IMR-90 (cell line): ENCODE data around the gene KRIT1.

Experiments
- CTCF ChIP-seq: conservative IDR thresholded peaks from 2 replicates; pipeline ENCODE4 v1.5.1; 2012; ENCODE audit warnings: mild to moderate bottlenecking, low read depth, low read length, improper control_type of control experiment
- MAZ ChIP-seq: IDR thresholded peaks from 2 replicates; pipeline ENCODE4 v1.6.1; 2012; ENCODE audit warnings: low read depth, mild to moderate bottlenecking, low read length, improper control_type of control experiment, moderate library complexity, borderline replicate concordance

- TF ChIP-seq CTCF (no peak), MAZ (no peak)
Measured at GRCh38 chr7:92242972-92243371, 2.7 kb downstream of the KRIT1 start.
